Measurements from ENCODE around the gene OR2H2.

The OR2H2 gene

DNA sequence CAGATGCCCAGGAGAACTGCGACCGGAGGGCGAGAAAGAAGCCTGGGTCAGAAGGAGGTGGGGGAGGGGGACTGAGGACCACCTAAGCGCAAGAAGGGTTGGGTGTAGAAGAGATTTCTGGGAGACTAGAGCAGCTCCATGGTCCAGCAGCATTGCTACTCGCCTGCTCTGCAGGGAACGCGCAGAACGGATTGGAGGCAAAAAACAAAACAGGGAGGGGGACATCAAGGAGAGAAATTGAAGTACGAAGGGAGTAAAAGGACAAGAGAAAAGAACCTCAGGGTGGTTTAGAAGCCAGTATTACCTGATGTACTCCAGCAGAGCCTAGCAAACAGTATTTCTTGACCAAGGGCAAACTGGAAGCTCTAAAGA is 48.6 kb downstream of the OR2H2 start:
- Histone ChIP-seq H3K9ac (ENCODE audit: low read depth, low read length) (peak overlapping the region; percentile 82), H3K4me3 (ENCODE audit: low read depth, low read length) (peak overlapping the region; percentile 77), H3K36me3 (ENCODE audit: control insufficient read depth, insufficient read depth, low read length) (no peaks in the 10 kb centered on the region), H3K4me1 (ENCODE audit: control insufficient read depth, insufficient read depth, low read length) (no peaks in the 10 kb centered on the region), H3K9me3 (ENCODE audit: control insufficient read depth, insufficient read depth, low read length) (no peaks in the 10 kb centered on the region), H3K27me3 (ENCODE audit: control insufficient read depth, insufficient read depth, low read length) (no peaks in the 10 kb centered on the region)

DNA sequence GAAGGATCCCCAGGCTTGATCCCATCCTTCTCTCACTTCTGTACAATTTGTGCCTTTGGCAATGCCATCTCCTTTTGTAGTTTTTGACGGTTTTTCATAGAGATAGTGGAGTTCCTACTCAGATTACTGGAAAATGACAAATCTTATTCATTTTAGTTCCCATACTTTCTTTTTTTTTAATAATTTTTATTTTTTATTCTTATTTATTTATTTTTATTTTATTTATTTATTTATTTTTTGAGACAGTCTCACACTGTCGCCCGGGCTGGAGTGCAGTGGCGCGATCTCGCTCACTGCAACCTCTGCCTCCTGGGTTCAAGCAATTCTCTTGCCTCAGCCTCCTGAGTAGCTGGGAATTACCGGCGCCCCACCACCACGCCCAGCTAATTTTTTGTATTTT is 52.3 kb downstream of the OR2H2 start:
- Histone ChIP-seq H3K9me3 (ENCODE audit: control insufficient read depth, insufficient read depth, low read length) (no peaks in the 10 kb centered on the region), H3K4me3 (ENCODE audit: low read depth, low read length) (no peak overlapping the region), H3K4me1 (ENCODE audit: control insufficient read depth, insufficient read depth, low read length) (peaks cover 13% of the 10 kb centered on the region), H3K9ac (ENCODE audit: low read depth, low read length) (no peak overlapping the region), H3K27me3 (ENCODE audit: control insufficient read depth, insufficient read depth, low read length) (no peaks in the 10 kb centered on the region), H3K36me3 (ENCODE audit: control insufficient read depth, insufficient read depth, low read length) (no peaks in the 10 kb centered on the region)
